ENCODE data around the gene EPAS1. TPM values are rescaled to one million over a fixed set of nuclear protein-coding genes. Genes with fewer than 3 reads are reported as not detected.

EPAS1 gene
- total RNA-seq, 1 experiment from 2014 or later: 55.9 TPM

- no peak overlapping the region for H3K27ac ChIP-seq (ENCODE audit: low read depth, low read length)
- no peak overlapping the region for H3K4me3 ChIP-seq (replicated peaks in 1 of 2; ENCODE audit: low read depth in 1 of 2, low read length in 2 of 2)
- H3K9ac ChIP-seq (ENCODE audit: low read length): no peak overlapping the region
- intact Hi-C loops (cut with micrococcal nuclease): no loop called here
- H3K9me3 ChIP-seq (ENCODE audit: control insufficient read depth in 1 of 2, insufficient read depth in 1 of 2, low read depth in 1 of 2, low read length in 2 of 2): no peaks in the 10 kb centered on the region
- ATAC-seq: no peak
- H3K79me2 ChIP-seq (ENCODE audit: insufficient read depth, low read length): no peaks in the 10 kb centered on the region
- POLR2A ChIA-PET: no interaction called here
- BruUV-seq (replicated peaks): no TSS peak
- RAD21 ChIA-PET (ENCODE audit: low non-redundant PET in 1 of 2, low total read pairs in 2 of 2, uncharacterized antibody in 2 of 2, unreplicated experiment in 2 of 2): no interaction called here
- no peak overlapping the region for H2AFZ ChIP-seq (ENCODE audit: low read depth, low read length, poor library complexity, severe bottlenecking)
- CTCF ChIA-PET: no interaction called here
- DNase-seq (ENCODE audit: low read depth, low spot score): no peak
- TF ChIP-seq REST (IDR thresholded peaks at IDR 0.05; ENCODE audit: low read depth) (no peak), POLR2AphosphoS5 (IDR thresholded peaks at IDR 0.05; ENCODE audit: low read depth, low read length) (no peak), ZBTB33 (IDR thresholded peaks at IDR 0.05; ENCODE audit: extremely low read depth, insufficient replicate concordance, low read length) (no peak), SP1 (IDR thresholded peaks at IDR 0.05; ENCODE audit: low read depth) (no peak), SRF (IDR thresholded peaks at IDR 0.05; ENCODE audit: low read depth) (no peak), CBX3 (IDR thresholded peaks at IDR 0.05; ENCODE audit: low read depth) (no peak), CEBPB (IDR thresholded peaks at IDR 0.05; ENCODE audit: low read depth) (no peak), TCF7L2 (IDR thresholded peaks at IDR 0.05; ENCODE audit: borderline replicate concordance, extremely low read depth, insufficient read depth, insufficient read length) (no peak), MAX (IDR thresholded peaks at IDR 0.05) (no peak), RAD21 (IDR thresholded peaks at IDR 0.05; ENCODE audit: low read depth) (no peak), EZH2 (IDR thresholded peaks at IDR 0.05) (no peak), ZFX (IDR thresholded peaks at IDR 0.05) (no peak), CTCF (IDR thresholded peaks at IDR 0.05 in 2 of 3, conservative IDR thresholded peaks at IDR 0.05 in 1 of 3; ENCODE audit: borderline replicate concordance in 1 of 3, insufficient read depth in 1 of 3, low read depth in 2 of 3, low read length in 2 of 3) (no peak), YY1 (IDR thresholded peaks at IDR 0.05; ENCODE audit: extremely low read depth, insufficient replicate concordance, low read depth, low read length) (no peak), JUND (IDR thresholded peaks at IDR 0.05) (no peak), FOSL1 (IDR thresholded peaks at IDR 0.05; ENCODE audit: low read depth) (no peak), ELF1 (IDR thresholded peaks at IDR 0.05; ENCODE audit: borderline replicate concordance, low read depth) (no peak), ZNF274 (IDR thresholded peaks at IDR 0.05; ENCODE audit: low read depth, low read length) (no peak), POLR2A (IDR thresholded peaks at IDR 0.05; ENCODE audit: borderline replicate concordance, extremely low read depth, insufficient read depth, insufficient read length) (no peak)
- TF ChIP-seq, protein P1, sequence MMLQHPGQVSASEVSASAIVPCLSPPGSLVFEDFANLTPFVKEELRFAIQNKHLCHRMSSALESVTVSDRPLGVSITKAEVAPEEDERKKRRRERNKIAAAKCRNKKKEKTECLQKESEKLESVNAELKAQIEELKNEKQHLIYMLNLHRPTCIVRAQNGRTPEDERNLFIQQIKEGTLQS (IDR thresholded peaks at IDR 0.05): no peak
- H3K9me2 ChIP-seq (ENCODE audit: insufficient read depth): no peaks in the 10 kb centered on the region
- no peaks in the 10 kb centered on the region for H3K27me3 ChIP-seq (ENCODE audit: insufficient read depth, low read length)
- no peaks in the 10 kb centered on the region for H3K4me1 ChIP-seq (ENCODE audit: control insufficient read depth in 1 of 2, insufficient read depth in 2 of 2, low read length in 2 of 2)
- H3K4me2 ChIP-seq (ENCODE audit: low read length): no peak overlapping the region
- no peaks in the 10 kb centered on the region for H3K36me3 ChIP-seq (ENCODE audit: control insufficient read depth in 1 of 2, insufficient read depth in 2 of 2, low read length in 2 of 2)
- H4K20me1 ChIP-seq (ENCODE audit: insufficient read depth): no peaks in the 10 kb centered on the region
Observed at GRCh38 chr2:46263347-46263746, 33.9 kb upstream of the EPAS1 start.

Data from HCT116 (cell line).